Measurements from ENCODE around the gene SPACA4. TPM values are rescaled to one million over a fixed set of nuclear protein-coding genes. Genes with fewer than 3 reads are reported as not detected.

The SPACA4 gene
- total RNA-seq, 1 experiment from 2014 or later, result not detected

DNA sequence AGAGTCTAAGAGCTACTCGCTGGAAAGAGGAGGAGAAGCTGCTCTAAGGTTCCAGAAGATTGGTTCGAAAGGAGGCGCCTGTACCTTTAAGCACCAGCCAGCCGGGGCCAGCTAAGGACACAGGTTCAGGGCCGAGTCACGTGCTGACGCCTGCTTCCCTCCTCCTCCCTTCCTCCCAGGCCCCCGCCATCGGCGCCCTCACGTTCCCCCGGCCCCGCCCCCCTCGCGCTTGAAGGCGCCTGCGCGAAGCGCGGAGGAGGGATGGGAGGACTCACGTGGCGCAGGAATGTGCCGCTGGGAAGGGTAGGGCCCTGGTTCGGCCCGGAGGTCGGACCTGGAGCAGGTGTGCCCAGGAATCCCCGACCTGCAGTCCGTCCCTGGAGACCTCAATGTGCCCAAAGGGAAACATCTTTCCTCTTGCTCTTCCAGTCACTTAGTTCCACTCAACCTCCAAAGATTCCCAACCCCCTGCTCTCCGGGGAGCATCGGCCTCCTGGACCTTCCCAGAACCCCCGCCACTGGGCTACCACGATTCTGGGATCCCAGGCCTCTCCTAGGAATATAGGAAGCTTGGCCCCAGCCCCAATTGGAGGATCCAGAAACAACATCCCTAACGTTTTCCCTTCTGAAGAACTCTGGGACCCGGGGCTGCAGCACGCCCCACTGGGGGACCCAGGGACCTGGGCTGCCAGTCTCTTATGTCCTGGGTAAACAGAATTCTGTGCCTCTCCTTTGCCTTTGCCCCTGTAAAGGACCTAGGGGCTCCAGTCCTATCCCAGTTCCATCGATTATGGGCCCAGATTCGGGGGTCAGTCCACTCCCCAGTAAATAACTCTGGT is 28.1 kb downstream of the SPACA4 start:
- BruUV-seq (replicated peaks), result no TSS peak
- Mint-ChIP-seq H3K4me3 (ENCODE audit: unreplicated experiment) (peak overlapping the region; percentile 91), H3K4me1 (ENCODE audit: insufficient read depth, unreplicated experiment) (peaks cover 26% of the 10 kb centered on the region), H3K27me3 (ENCODE audit: insufficient read depth, unreplicated experiment) (no peaks in the 10 kb centered on the region), H3K9me3 (ENCODE audit: unreplicated experiment) (no peaks in the 10 kb centered on the region), H3K36me3 (ENCODE audit: insufficient read depth, unreplicated experiment) (peaks cover 11% of the 10 kb centered on the region), H3K27ac (ENCODE audit: low read depth, unreplicated experiment) (peak overlapping the region; percentile 87)
- DNase-seq (ENCODE audit: unreplicated experiment), result peak; percentile 97
- ChIA-PET POLR2A (interaction anchor here (0.5 to 5.4 kb wide), 16 partner anchors 10 to 1031 kb away, joined by 3 to 108 read pairs (median 3); partner anchors contain the start of genes BCL2L12, CA11, FAM83E and GYS1), CTCF (interaction anchor here (0.6 to 2.1 kb wide), 4 partner anchors 46 to 243 kb away, joined by 3 to 9 read pairs (median 5); no protein-coding TSS in a partner anchor)
- intact Hi-C loops (cut with micrococcal nuclease), result loop anchor here (2.0 kb wide), 1 partner anchor 16 kb away; the partner anchor contains the start of genes RPL18 and SPHK2
- no peak for TF ChIP-seq CTCF (IDR thresholded peaks at IDR 0.05; ENCODE audit: unreplicated experiment)

DNA sequence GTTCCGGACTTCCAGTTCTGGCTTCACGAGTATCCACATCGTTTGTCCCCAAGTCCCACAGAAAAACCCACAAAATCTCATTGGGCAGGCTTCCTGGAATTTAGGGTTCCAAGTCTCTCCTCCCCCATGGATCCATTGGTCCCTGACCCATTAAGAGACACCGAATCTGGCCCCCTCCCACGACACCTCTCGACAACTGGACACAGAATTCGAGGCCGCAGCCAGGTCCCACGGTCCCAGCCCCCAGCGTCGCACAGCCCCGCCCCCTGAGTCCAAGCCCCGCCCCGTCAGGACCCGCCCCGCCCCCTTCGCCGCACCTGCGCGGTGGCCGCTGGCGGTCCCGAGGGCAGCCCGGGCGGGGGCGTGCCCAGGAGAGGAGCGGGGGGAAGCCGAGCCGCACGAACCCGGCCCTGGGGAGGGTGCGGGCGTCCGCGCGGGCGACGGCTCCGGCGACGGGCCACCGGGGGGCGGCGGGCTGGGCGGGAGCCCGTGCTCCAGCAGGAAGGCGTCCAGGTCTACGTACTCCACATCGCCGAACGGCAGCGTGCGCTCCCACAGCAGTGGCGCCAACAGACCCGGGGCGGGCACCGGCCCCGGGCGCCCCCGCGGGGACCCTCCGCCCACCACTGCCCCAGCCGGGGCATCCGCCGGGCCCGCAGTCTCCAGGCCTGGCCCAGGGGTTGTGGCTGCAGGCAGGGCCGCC is 28.9 kb downstream of the SPACA4 start:
- Mint-ChIP-seq H3K27me3 (ENCODE audit: insufficient read depth, unreplicated experiment) (no peaks in the 10 kb centered on the region), H3K4me1 (ENCODE audit: insufficient read depth, unreplicated experiment) (peaks cover 26% of the 10 kb centered on the region), H3K36me3 (ENCODE audit: insufficient read depth, unreplicated experiment) (peaks cover 7% of the 10 kb centered on the region), H3K9me3 (ENCODE audit: unreplicated experiment) (no peaks in the 10 kb centered on the region), H3K4me3 (ENCODE audit: unreplicated experiment) (peak overlapping the region; percentile 91), H3K27ac (ENCODE audit: low read depth, unreplicated experiment) (peak overlapping the region; percentile 87)
- peak; percentile 61 for DNase-seq (ENCODE audit: unreplicated experiment)
- intact Hi-C loops (cut with micrococcal nuclease), result loop anchor here (2.0 kb wide), 1 partner anchor 17 kb away; the partner anchor contains the start of genes RPL18 and SPHK2
- TF ChIP-seq CTCF (IDR thresholded peaks at IDR 0.05; ENCODE audit: unreplicated experiment), result no peak
- POLR2A ChIA-PET, result interaction anchor here (0.5 to 5.4 kb wide), 6 partner anchors 12 to 313 kb away, joined by 3 to 108 read pairs (median 12); partner anchors contain the start of genes FAM83E, RPL18 and SPHK2
- CTCF ChIA-PET, result no interaction called here
- no TSS peak for BruUV-seq (replicated peaks)

GRCh38 chr19:48635966-48636858 is 29.7 kb downstream of the SPACA4 start:
- no peaks in the 10 kb centered on the region for H3K27me3 Mint-ChIP-seq (ENCODE audit: insufficient read depth, unreplicated experiment)
- no peaks in the 10 kb centered on the region for H3K9me3 Mint-ChIP-seq (ENCODE audit: unreplicated experiment)
- intact Hi-C loops (cut with micrococcal nuclease), result loop anchor here (2.0 kb wide), 1 partner anchor 17 kb away; the partner anchor contains the start of genes RPL18 and SPHK2
- peaks cover 7% of the 10 kb centered on the region for H3K36me3 Mint-ChIP-seq (ENCODE audit: insufficient read depth, unreplicated experiment)
- CTCF ChIA-PET, result no interaction called here
- no peak for TF ChIP-seq CTCF (IDR thresholded peaks at IDR 0.05; ENCODE audit: unreplicated experiment)
- no peak for DNase-seq (ENCODE audit: unreplicated experiment)
- POLR2A ChIA-PET, result interaction anchor here (0.9 to 2.7 kb wide), 4 partner anchors 10 to 143 kb away, joined by 3 to 37 read pairs (median 12); partner anchors contain the start of genes CA11, RPL18 and SPHK2
- peaks cover 26% of the 10 kb centered on the region for H3K4me1 Mint-ChIP-seq (ENCODE audit: insufficient read depth, unreplicated experiment)
- H3K27ac Mint-ChIP-seq (ENCODE audit: low read depth, unreplicated experiment), result peak overlapping the region; percentile 87
- no TSS peak for BruUV-seq (replicated peaks)
- peak overlapping the region; percentile 91 for H3K4me3 Mint-ChIP-seq (ENCODE audit: unreplicated experiment)

All from MCF 10A (cell line).